NCI-H748 (cell line): ENCODE measurements around the gene ITGB3BP.
"Not testable (repeated sequence)": the region's sequence is repeated elsewhere in the genome, so short reads cannot be mapped to it uniquely, and the experiment has no call there.

ENCODE experiments used
- DNase-seq: peaks from one replicate; lab custom pipeline; 2025; ENCODE audit not compliant: unreplicated experiment; lab: John Stamatoyannopoulos, UW

ITGB3BP gene

GRCh38 chr1:63522891-63523728 lies at the start of gene ITGB3BP, which contains the start of gene EFCAB7:
Gene ITGB3BP, minus strand, starts transcription at chr1:63523225. Its CDS starts 92 bp downstream, at chr1:63523133.
Gene EFCAB7, plus strand, starts transcription at chr1:63523525. Its CDS starts 2,048 bp downstream, at chr1:63525573.
- peak; percentile 98 for DNase-seq

GRCh38 chr1:63572686-63573085 lies 49.7 kb upstream of the ITGB3BP start:
- DNase-seq, result not testable (repeated sequence)

GRCh38 chr1:63569640-63570316 lies 46.8 kb upstream of the ITGB3BP start:
- DNase-seq, result no peak

GRCh38 chr1:63569068-63569467 lies 46.0 kb upstream of the ITGB3BP start:
- no peak for DNase-seq

GRCh38 chr1:63563745-63564144 lies 40.7 kb upstream of the ITGB3BP start:
- no peak for DNase-seq

GRCh38 chr1:63559357-63559756 lies 36.3 kb upstream of the ITGB3BP start:
- DNase-seq, result no peak

- DNase-seq, result no peak
Observed at GRCh38 chr1:63557365-63557987, 34.5 kb upstream of the ITGB3BP start.

GRCh38 chr1:63555480-63555879 lies 32.5 kb upstream of the ITGB3BP start:
- DNase-seq, result no peak

GRCh38 chr1:63548877-63549276 lies 25.9 kb upstream of the ITGB3BP start:
- no peak for DNase-seq

- DNase-seq, result no peak
Observed at GRCh38 chr1:63548303-63548702, 25.3 kb upstream of the ITGB3BP start.

GRCh38 chr1:63547621-63548294 lies 24.7 kb upstream of the ITGB3BP start:
- no peak for DNase-seq

GRCh38 chr1:63545780-63546179 lies 22.8 kb upstream of the ITGB3BP start:
- no peak for DNase-seq

- DNase-seq, result peak; percentile 3
Observed at GRCh38 chr1:63537940-63538339, 14.9 kb upstream of the ITGB3BP start.

- no peak for DNase-seq
Observed at GRCh38 chr1:63537006-63537405, 14.0 kb upstream of the ITGB3BP start.

GRCh38 chr1:63534406-63534805 lies 11.4 kb upstream of the ITGB3BP start:
- DNase-seq, result no peak

GRCh38 chr1:63533931-63534330 lies 10.9 kb upstream of the ITGB3BP start:
- DNase-seq, result no peak

GRCh38 chr1:63532727-63533126 lies 9.7 kb upstream of the ITGB3BP start:
- DNase-seq, result no peak

GRCh38 chr1:63524201-63524600 lies 1.2 kb upstream of the ITGB3BP start:
- peak; percentile 12 for DNase-seq

GRCh38 chr1:63523738-63524137 lies 713 bp upstream of the ITGB3BP start:
- peak; percentile 69 for DNase-seq

GRCh38 chr1:63516629-63517028 lies 6.4 kb downstream of the ITGB3BP start:
- DNase-seq, result no peak

GRCh38 chr1:63512584-63512983 lies 10.4 kb downstream of the ITGB3BP start:
- no peak for DNase-seq
